ENCODE measurements around the gene SPATA2L. TPM values are rescaled to one million over a fixed set of nuclear protein-coding genes. Genes with fewer than 3 reads are reported as not detected.

SPATA2L gene
- total and polyA plus RNA-seq, 2 of the 13 experiments (the other 11 are each of a cell fraction or from before 2014, with no cell fraction given): 9.1 to 20.7 TPM

DNA sequence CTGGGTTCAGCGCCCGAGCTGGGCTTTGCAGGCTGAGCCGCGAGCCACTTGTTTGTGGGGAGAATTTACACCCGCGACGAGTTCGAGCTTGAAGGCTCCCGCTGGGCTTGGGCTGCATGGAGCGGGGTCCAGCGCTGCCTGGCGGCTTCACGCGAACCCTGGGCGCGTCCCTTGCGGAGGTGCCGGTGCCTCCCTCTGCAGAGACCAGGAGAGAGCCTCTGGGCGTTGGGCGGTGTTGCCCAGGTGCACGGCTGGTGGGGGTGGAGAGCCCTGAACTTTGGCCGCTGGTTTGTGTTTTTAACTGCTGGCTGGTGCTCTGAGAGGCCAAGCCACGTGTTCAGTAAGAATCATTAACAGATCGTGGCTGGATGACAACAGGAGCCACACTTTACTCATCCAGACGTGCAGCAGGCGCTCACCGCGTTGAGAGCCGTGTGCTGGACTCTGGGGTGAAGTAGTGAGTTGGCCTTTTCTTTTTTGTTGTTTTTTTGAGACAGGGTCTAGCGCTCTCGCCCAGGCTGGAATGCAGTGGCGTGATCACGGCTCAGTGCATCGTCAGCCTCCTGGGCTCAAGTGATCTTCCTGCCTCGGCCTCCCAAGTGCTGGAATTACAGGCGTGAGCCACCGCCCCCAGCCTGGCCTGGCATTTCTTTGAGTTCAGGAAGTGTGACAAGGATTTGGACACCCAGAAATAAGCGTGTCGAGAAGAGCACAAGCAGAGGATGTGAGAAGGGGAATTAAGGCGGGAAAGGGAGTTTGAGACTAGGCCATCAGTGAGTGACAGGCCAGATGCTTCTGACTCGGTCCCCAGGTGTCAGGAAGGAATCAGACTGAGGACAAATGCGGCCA, 14.2 kb downstream of the SPATA2L start (continued):
- TF ChIP-seq ATF6 (CRISPR knock-in tag; conservative IDR thresholded peaks at IDR 0.05): peak; percentile 91; the same call in 1 of the 2 replicates
- no peak for TF ChIP-seq ATF1 (CRISPR knock-in tag; IDR thresholded peaks at IDR 0.05)
- TF ChIP-seq, protein P1, sequence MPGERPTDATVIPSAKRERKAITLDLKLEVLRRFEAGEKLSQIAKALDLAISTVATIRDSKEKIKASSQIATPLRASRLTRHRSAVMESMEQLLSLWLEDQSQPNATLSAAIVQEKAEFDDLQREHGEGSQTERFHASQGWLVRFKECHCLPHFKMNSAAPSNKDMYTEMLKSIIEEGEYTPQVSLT (CRISPR knock-in tag; IDR thresholded peaks at IDR 0.05; ENCODE audit: borderline replicate concordance, low read depth): peak; percentile 95; the same call in 1 of the 2 replicates
- peak; percentile 79; the same call in 1 of the 2 replicates for TF ChIP-seq DNMT1 (CRISPR knock-in tag; IDR thresholded peaks at IDR 0.05)
- TF ChIP-seq MEIS2 (CRISPR knock-in tag; IDR thresholded peaks at IDR 0.05): peak; percentile 98
- TF ChIP-seq NR2F2 (IDR thresholded peaks at IDR 0.05; ENCODE audit: borderline replicate concordance, low read depth): peak; percentile 67
- peak; percentile 99; the same call in 1 of the 2 replicates for TF ChIP-seq ZNF816 (CRISPR knock-in tag; IDR thresholded peaks at IDR 0.05; ENCODE audit: borderline replicate concordance)
- TF ChIP-seq, protein P2, sequence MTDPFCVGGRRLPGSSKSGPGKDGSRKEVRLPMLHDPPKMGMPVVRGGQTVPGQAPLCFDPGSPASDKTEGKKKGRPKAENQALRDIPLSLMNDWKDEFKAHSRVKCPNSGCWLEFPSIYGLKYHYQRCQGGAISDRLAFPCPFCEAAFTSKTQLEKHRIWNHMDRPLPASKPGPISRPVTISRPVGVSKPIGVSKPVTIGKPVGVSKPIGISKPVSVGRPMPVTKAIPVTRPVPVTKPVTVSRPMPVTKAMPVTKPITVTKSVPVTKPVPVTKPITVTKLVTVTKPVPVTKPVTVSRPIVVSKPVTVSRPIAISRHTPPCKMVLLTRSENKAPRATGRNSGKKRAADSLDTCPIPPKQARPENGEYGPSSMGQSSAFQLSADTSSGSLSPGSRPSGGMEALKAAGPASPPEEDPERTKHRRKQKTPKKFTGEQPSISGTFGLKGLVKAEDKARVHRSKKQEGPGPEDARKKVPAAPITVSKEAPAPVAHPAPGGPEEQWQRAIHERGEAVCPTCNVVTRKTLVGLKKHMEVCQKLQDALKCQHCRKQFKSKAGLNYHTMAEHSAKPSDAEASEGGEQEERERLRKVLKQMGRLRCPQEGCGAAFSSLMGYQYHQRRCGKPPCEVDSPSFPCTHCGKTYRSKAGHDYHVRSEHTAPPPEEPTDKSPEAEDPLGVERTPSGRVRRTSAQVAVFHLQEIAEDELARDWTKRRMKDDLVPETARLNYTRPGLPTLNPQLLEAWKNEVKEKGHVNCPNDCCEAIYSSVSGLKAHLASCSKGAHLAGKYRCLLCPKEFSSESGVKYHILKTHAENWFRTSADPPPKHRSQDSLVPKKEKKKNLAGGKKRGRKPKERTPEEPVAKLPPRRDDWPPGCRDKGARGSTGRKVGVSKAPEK (CRISPR knock-in tag; IDR thresholded peaks at IDR 0.05; ENCODE audit: borderline replicate concordance): peak; percentile 90; the same call in 1 of the 2 replicates
- TF ChIP-seq YY1 (IDR thresholded peaks at IDR 0.05; ENCODE audit: insufficient read depth, insufficient replicate concordance, low read depth, low read length): peak; percentile 66
- TF ChIP-seq SNAPC5 (CRISPR knock-in tag; IDR thresholded peaks at IDR 0.05; ENCODE audit: borderline replicate concordance): peak; percentile 97
- TF ChIP-seq LBX2 (CRISPR knock-in tag; IDR thresholded peaks at IDR 0.05; ENCODE audit: borderline replicate concordance): peak; percentile 92; the same call in 1 of the 2 replicates
- peak; percentile 91 for TF ChIP-seq POGK (CRISPR knock-in tag; conservative IDR thresholded peaks at IDR 0.05)
- peak; percentile 75; the same call in 1 of the 2 replicates for TF ChIP-seq ZNF768 (CRISPR knock-in tag; IDR thresholded peaks at IDR 0.05)
- peak in 1 of 2 experiments; percentile 32; a peak in 2 of 4 replicates for TF ChIP-seq MAFK (conservative IDR thresholded peaks at IDR 0.05 in 1 of 2, IDR thresholded peaks at IDR 0.05 in 1 of 2; ENCODE audit: low read length in 2 of 2)
- no peak for TF ChIP-seq NFE2 (CRISPR knock-in tag; IDR thresholded peaks at IDR 0.05)
- peak; percentile 99 for TF ChIP-seq TBX2 (CRISPR knock-in tag; IDR thresholded peaks at IDR 0.05; ENCODE audit: borderline replicate concordance)
- TF ChIP-seq AGO1 (IDR thresholded peaks at IDR 0.05; ENCODE audit: low read depth, low read length, poor library complexity, severe bottlenecking): no peak
